HepG2 (cell line): ENCODE measurements around the gene RSAD1. TPM values are rescaled to one million over a fixed set of nuclear protein-coding genes. Genes with fewer than 3 reads are reported as not detected.

Experiments used
- CBX5 ChIP-seq: sonication (generic); formaldehyde crosslinking; IDR thresholded peaks from 2 replicates; pipeline ENCODE4 v1.4.0; 2020; ENCODE audit warnings: missing genetic modification reagents, borderline replicate concordance
- EED ChIP-seq: sonication (generic); formaldehyde crosslinking; IDR thresholded peaks from 2 replicates; pipeline ENCODE4 v1.5.0; 2020; ENCODE audit warnings: mild to moderate bottlenecking, missing genetic modification reagents
- GATAD2A ChIP-seq: IDR thresholded peaks from 2 replicates; pipeline ENCODE4 v1.6.1; 2016
- HNF1B ChIP-seq: sonication (generic); formaldehyde crosslinking; IDR thresholded peaks from 2 replicates; pipeline ENCODE4 v1.5.1; 2020; ENCODE audit warnings: mild to moderate bottlenecking, moderate library complexity, missing genetic modification reagents
- ISL2 ChIP-seq: sonication (generic); formaldehyde crosslinking; IDR thresholded peaks from 2 replicates; pipeline ENCODE4 v1.5.0; 2020; ENCODE audit warnings: missing genetic modification reagents
- NFYB ChIP-seq: sonication (generic); formaldehyde crosslinking; IDR thresholded peaks from 2 replicates; pipeline ENCODE4 v1.4.0; 2020; ENCODE audit warnings: missing genetic modification reagents
- NONO ChIP-seq, 2 experiments: fragments of 450-650 bp in 1 of 2; sonication (generic) in 1 of 2; formaldehyde crosslinking in 1 of 2; IDR thresholded peaks in 1 of 2; conservative IDR thresholded peaks in 1 of 2; 2 replicates each; pipeline versions ENCODE4 v1.6.1 to v1.8.0; 2017 to 2022; ENCODE audit warnings: mild to moderate bottlenecking in 1 of 2, missing genetic modification reagents in 1 of 2, moderate library complexity in 1 of 2
- PHF5A ChIP-seq: IDR thresholded peaks from one replicate; pipeline ENCODE4 v1.6.1; 2018; ENCODE audit warnings: low read depth, missing genetic modification reagents; ENCODE audit not compliant: unreplicated experiment
- RARA ChIP-seq: IDR thresholded peaks from 2 replicates; pipeline ENCODE4 v1.6.1; 2016; ENCODE audit warnings: missing genetic modification reagents, missing compliant biosample characterization
- ZHX2 ChIP-seq, 2 experiments: sonication (generic) in 1 of 2; formaldehyde crosslinking in 1 of 2; IDR thresholded peaks; 2 replicates each; pipeline versions ENCODE4 v1.6.1 to v1.9.0; 2014 to 2022; ENCODE audit warnings: antibody characterized with exemption in 1 of 2, borderline replicate concordance in 1 of 2, inconsistent platforms in 1 of 2, low read depth in 1 of 2, missing genetic modification reagents in 1 of 2
- ZNF101 ChIP-seq: sonication (generic); formaldehyde crosslinking; IDR thresholded peaks from 2 replicates; pipeline ENCODE4 v1.4.0; 2020; ENCODE audit warnings: mild to moderate bottlenecking, low read depth, missing genetic modification reagents, borderline replicate concordance
- ZNF280D ChIP-seq: sonication (generic); formaldehyde crosslinking; IDR thresholded peaks from 2 replicates; pipeline ENCODE4 v1.5.1; 2020; ENCODE audit warnings: mild to moderate bottlenecking, missing genetic modification reagents
- ZNF430 ChIP-seq: sonication (generic); formaldehyde crosslinking; IDR thresholded peaks from 2 replicates; pipeline ENCODE4 v1.9.0; 2021; ENCODE audit warnings: mild to moderate bottlenecking, missing genetic modification reagents
- ZNF431 ChIP-seq: sonication (generic); formaldehyde crosslinking; IDR thresholded peaks from 2 replicates; pipeline ENCODE4 v1.9.0; 2022; ENCODE audit warnings: missing genetic modification reagents, low read depth, mild to moderate bottlenecking, borderline replicate concordance
- ZNF501 ChIP-seq: sonication (generic); formaldehyde crosslinking; IDR thresholded peaks from 2 replicates; pipeline ENCODE4 v1.5.1; 2020; ENCODE audit warnings: mild to moderate bottlenecking, moderate library complexity, missing genetic modification reagents
- ZNF788 ChIP-seq: sonication (generic); formaldehyde crosslinking; IDR thresholded peaks from 2 replicates; pipeline ENCODE4 v1.5.0; 2020; ENCODE audit warnings: mild to moderate bottlenecking, missing genetic modification reagents, borderline replicate concordance
- polyA plus RNA-seq, 8 experiments: library from polyadenylated mRNA; depleted of rRNA in 3 of 8; stranded (reverse) in 7 of 8; unstranded in 1 of 8; fragments of >200 nt; fragmentation: Illumina TruSeq in 4 of 8; extraction: Trizol in 4 of 8; gene quantifications; 2 replicates each; pipeline versions ENCODE4 v1.2.1 to v1.2.3, GENCODE V29; 2011 to 2016; ENCODE audit warnings: low read depth in 4 of 8, missing spikeins in 1 of 8, mixed read lengths in 1 of 8; ENCODE audit not compliant: insufficient read depth in 1 of 8
- total RNA-seq, 5 experiments: library from RNA; depleted of rRNA; stranded (reverse); fragments of >200 nt; fragmentation: Illumina TruSeq; extraction: Trizol; gene quantifications; 2 replicates each; pipeline ENCODE4 v1.2.3, GENCODE V29; 2016; ENCODE audit warnings: low read depth in 1 of 5

Gene RSAD1
- total and polyA plus RNA-seq, 2 of the 13 experiments (the other 11 are each of a cell fraction or from before 2014, with no cell fraction given): 22.7 to 27.7 TPM

GRCh38 chr17:50476545-50477315 is 1.9 kb upstream of the RSAD1 start (continued):
- TF ChIP-seq ZNF431 (CRISPR knock-in tag) (0 out of 2 replicates have a peak, but pooled peaks have one; percentile 28), RARA (CRISPR knock-in tag) (peak; percentile 47; the same call in 1 of the 2 replicates), EED (CRISPR knock-in tag) (peak; percentile 71; the same call in 1 of the 2 replicates), ZNF501 (peak; percentile 35; the same call in 1 of the 2 replicates), ZNF280D (CRISPR knock-in tag) (no peak), ZNF101 (CRISPR knock-in tag) (0 out of 2 replicates have a peak, but pooled peaks have one; percentile 13), HNF1B (CRISPR knock-in tag) (peak; percentile 43; the same call in 1 of the 2 replicates), NFYB (CRISPR knock-in tag) (0 out of 2 replicates have a peak, but pooled peaks have one; percentile 28), ISL2 (peak; percentile 18; the same call in 1 of the 2 replicates), ZNF788 (CRISPR knock-in tag) (peak; percentile 78; the same call in 1 of the 2 replicates), GATAD2A (CRISPR knock-in tag) (peak; percentile 73), PHF5A (CRISPR knock-in tag) (peak; percentile 47), NONO (IDR thresholded peaks at IDR 0.05) (no peak), NONO (CRISPR knock-in tag; conservative IDR thresholded peaks at IDR 0.05) (0 out of 2 replicates have a peak, but pooled peaks have one; percentile 22), CBX5 (CRISPR knock-in tag) (peak; percentile 57; the same call in 1 of the 2 replicates), ZHX2 (IDR thresholded peaks at IDR 0.05; ENCODE audit: low read depth) (peak; percentile 29; the same call in 1 of the 2 replicates), ZHX2 (CRISPR knock-in tag; IDR thresholded peaks at IDR 0.05; ENCODE audit: borderline replicate concordance) (no peak), ZNF430 (CRISPR knock-in tag) (no peak)
